ENCODE results near the gene TNFAIP8L1.

TNFAIP8L1 gene
- long read RNA-seq, transcript TNFAIP8L1-201 (2 exons, 3,814 nt) = major isoform, 52 of 68 reads
- long read RNA-seq, partial matches to known transcripts = 1 of 68 reads
- long read RNA-seq, other reads (novel, unspliced or antisense) = 13 of 68 reads

DNA sequence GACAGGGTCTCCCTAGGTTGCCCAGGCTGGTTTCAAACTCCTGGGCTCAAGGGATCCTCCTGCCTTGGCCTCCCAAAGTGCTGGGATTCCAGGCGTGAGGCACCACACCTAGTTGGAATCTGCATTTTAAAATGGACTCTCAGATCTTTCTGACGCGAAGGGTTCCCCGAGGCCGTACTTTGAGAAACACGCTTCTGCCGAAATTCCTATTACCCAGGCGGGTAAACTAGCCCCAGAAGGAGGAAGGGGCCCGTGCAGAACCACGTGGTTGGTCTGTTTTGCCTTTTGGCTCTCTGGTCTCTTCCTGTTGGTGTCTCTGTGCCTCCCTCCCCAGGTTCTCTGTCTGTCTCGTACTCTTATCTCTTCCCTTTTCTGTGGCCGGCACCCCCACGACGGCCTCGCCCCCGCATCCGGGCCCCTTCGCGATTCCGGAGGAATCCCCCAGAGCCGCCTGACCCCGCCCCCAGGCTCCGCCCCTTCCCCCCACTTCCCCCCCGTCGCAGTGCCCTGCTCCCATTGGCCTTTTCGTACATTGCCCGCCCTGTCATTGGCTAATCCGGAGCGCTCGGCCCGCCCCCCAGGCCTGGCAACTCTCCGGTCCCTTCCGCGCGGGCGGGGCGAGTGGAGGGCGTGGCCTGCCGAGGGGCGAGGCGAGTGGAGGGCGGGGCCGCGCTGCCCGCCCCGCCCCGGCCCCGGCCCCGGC, at the start of gene TNFAIP8L1:
Gene TNFAIP8L1, plus strand, starts transcription at position 689 of the 703 bp plus-strand sequence. CDS start 12,354 bp downstream, outside the sequence.
- Histone ChIP-seq H3K4me3 (replicated peaks; ENCODE audit: insufficient read depth, low read length) (peak within 1 kb of the TSS; percentile 93), H3K27me3 (ENCODE audit: insufficient read depth, poor library complexity, severe bottlenecking) (no peaks in the 10 kb centered on the region), H3K27ac (replicated peaks) (peak within 1 kb of the TSS; percentile 80)
- peak; percentile 98 to 99 for DNase-seq (ENCODE audit: low read depth in 1 of 2, low spot score in 1 of 2)
- TF ChIP-seq GABPA (IDR thresholded peaks at IDR 0.05; ENCODE audit: low read depth) (peak; percentile 56), SPI1 (IDR thresholded peaks at IDR 0.05; ENCODE audit: borderline replicate concordance, low read depth) (peak; percentile 70; the same call in 1 of the 2 replicates), POLR2AphosphoS5 (IDR thresholded peaks at IDR 0.05; ENCODE audit: low read depth) (peak; percentile 51)
- TF ChIP-seq, protein P1, sequence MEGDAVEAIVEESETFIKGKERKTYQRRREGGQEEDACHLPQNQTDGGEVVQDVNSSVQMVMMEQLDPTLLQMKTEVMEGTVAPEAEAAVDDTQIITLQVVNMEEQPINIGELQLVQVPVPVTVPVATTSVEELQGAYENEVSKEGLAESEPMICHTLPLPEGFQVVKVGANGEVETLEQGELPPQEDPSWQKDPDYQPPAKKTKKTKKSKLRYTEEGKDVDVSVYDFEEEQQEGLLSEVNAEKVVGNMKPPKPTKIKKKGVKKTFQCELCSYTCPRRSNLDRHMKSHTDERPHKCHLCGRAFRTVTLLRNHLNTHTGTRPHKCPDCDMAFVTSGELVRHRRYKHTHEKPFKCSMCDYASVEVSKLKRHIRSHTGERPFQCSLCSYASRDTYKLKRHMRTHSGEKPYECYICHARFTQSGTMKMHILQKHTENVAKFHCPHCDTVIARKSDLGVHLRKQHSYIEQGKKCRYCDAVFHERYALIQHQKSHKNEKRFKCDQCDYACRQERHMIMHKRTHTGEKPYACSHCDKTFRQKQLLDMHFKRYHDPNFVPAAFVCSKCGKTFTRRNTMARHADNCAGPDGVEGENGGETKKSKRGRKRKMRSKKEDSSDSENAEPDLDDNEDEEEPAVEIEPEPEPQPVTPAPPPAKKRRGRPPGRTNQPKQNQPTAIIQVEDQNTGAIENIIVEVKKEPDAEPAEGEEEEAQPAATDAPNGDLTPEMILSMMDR (IDR thresholded peaks at IDR 0.05; ENCODE audit: insufficient read depth, low read length) = no peak
- TF ChIP-seq, protein P2, sequence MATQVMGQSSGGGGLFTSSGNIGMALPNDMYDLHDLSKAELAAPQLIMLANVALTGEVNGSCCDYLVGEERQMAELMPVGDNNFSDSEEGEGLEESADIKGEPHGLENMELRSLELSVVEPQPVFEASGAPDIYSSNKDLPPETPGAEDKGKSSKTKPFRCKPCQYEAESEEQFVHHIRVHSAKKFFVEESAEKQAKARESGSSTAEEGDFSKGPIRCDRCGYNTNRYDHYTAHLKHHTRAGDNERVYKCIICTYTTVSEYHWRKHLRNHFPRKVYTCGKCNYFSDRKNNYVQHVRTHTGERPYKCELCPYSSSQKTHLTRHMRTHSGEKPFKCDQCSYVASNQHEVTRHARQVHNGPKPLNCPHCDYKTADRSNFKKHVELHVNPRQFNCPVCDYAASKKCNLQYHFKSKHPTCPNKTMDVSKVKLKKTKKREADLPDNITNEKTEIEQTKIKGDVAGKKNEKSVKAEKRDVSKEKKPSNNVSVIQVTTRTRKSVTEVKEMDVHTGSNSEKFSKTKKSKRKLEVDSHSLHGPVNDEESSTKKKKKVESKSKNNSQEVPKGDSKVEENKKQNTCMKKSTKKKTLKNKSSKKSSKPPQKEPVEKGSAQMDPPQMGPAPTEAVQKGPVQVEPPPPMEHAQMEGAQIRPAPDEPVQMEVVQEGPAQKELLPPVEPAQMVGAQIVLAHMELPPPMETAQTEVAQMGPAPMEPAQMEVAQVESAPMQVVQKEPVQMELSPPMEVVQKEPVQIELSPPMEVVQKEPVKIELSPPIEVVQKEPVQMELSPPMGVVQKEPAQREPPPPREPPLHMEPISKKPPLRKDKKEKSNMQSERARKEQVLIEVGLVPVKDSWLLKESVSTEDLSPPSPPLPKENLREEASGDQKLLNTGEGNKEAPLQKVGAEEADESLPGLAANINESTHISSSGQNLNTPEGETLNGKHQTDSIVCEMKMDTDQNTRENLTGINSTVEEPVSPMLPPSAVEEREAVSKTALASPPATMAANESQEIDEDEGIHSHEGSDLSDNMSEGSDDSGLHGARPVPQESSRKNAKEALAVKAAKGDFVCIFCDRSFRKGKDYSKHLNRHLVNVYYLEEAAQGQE (IDR thresholded peaks at IDR 0.05; ENCODE audit: insufficient replicate concordance, low read depth) = peak; percentile 38

DNA sequence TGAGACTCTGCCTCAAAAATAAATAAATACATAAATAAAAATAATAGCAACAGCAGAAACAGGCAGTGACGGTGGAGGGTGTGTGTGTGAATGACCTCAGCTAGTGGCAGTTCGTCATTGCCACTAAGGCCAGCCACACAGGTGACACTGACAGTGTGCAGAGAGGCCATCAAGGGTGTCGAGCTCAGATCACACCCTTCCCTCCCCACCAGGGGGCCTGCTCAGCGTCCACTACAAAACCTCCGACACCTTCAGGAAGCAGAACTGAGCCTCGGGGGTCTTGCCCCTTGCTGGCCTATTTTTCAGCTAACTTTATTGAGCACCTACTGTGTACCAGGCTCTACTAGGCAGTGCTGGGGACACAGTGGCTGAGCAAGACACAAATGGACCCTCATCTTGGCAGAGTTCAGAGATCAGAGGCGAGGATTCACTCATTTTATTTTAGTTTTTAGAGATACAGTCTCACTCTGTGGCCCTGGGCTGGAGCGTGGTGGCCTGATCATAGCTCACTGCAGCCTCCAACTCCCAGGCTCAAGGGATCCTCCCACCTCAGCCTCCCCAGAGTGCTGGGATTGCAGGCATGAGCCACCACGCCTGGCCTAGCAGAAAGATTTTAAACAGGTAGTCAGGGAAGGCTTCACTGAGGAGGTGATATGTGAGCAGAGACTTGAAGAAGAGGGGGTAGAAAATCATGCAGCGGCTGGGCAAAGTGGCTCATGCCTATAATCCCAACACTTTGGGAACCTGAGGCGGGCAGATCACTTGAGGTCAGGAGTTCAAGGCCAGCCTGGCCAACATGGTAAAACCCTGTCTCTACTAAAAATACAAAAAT, 49.5 kb upstream of the TNFAIP8L1 start:
- Histone ChIP-seq H3K4me3 (replicated peaks; ENCODE audit: insufficient read depth, low read length) (no peak overlapping the region), H3K27ac (replicated peaks) (no peak overlapping the region), H3K27me3 (ENCODE audit: insufficient read depth, poor library complexity, severe bottlenecking) (peaks cover 8% of the 10 kb centered on the region)
- peak in 1 of 2 experiments; percentile 42 for DNase-seq (ENCODE audit: low read depth in 1 of 2, low spot score in 1 of 2)
- TF ChIP-seq SPI1 (IDR thresholded peaks at IDR 0.05; ENCODE audit: borderline replicate concordance, low read depth) (no peak), POLR2AphosphoS5 (IDR thresholded peaks at IDR 0.05; ENCODE audit: low read depth) (no peak)
- TF ChIP-seq, protein P1 (IDR thresholded peaks at IDR 0.05; ENCODE audit: insufficient read depth, low read length) = peak; percentile 39
- TF ChIP-seq, protein P2 (IDR thresholded peaks at IDR 0.05; ENCODE audit: insufficient replicate concordance, low read depth) = no peak

DNA sequence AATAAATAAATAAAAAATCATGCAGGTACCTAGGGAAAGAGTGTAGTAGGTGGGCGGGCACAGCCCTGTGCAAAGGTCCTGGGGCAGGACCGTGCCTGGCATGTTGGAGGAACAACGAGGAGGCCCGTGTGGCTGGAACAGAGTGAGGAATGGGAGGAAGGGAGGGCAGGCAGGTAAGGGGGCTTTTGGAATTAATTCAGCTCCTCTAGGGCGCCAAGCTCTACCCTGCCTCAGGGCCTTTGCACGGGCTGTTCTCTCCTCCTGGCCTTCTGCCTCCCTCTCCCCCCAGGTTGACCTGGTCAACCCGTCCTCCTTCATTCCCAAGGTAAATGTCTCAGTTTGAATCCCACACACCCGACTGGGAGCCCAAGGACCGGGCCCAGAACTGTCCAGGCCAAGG, 48.8 kb upstream of the TNFAIP8L1 start:
- no peak overlapping the region for H3K4me3 ChIP-seq (replicated peaks; ENCODE audit: insufficient read depth, low read length)
- DNase-seq (ENCODE audit: low read depth in 1 of 2, low spot score in 1 of 2) = no peak
- no peak for TF ChIP-seq SPI1 (IDR thresholded peaks at IDR 0.05; ENCODE audit: borderline replicate concordance, low read depth)
- TF ChIP-seq, protein P2 (IDR thresholded peaks at IDR 0.05; ENCODE audit: insufficient replicate concordance, low read depth) = no peak
- no peak for TF ChIP-seq GABPA (IDR thresholded peaks at IDR 0.05; ENCODE audit: low read depth)
- TF ChIP-seq POLR2AphosphoS5 (IDR thresholded peaks at IDR 0.05; ENCODE audit: low read depth) = no peak
- TF ChIP-seq, protein P1 (IDR thresholded peaks at IDR 0.05; ENCODE audit: insufficient read depth, low read length) = no peak
- peaks cover under 1% of the 10 kb centered on the region for H3K27me3 ChIP-seq (ENCODE audit: insufficient read depth, poor library complexity, severe bottlenecking)
- H3K27ac ChIP-seq (replicated peaks) = no peak overlapping the region
